ENCODE data around the gene SETBP1. TPM values are rescaled to one million over a fixed set of nuclear protein-coding genes. Genes with fewer than 3 reads are reported as not detected.

The SETBP1 gene
- total RNA-seq, 1 experiment from 2014 or later = 0.23 TPM

DNA sequence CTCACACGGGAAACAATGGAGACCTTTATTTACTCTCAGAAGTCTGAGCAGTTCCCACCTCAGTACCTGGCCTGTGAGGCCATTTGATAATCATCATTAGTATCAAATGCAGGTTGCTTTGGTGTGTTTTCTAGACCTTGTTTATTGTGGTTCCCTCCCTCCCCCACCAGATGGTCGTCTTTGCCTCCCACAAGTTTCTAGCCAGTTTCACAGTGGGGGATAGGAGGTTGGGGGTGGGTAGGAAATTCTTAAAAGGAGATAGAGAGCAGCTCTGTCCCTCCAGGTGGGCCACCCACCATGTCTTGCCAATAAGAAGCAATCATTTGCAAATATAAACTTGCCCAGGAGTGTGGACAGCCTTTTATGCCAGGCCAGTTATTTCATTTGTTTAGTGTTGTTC lies 31.3 kb downstream of the SETBP1 start:
- CTCF ChIA-PET = no interaction called here
- in situ Hi-C loops (cut with HindIII; ENCODE audit: low pct_unique_long_range_greater_than_20kb, low sequenced_read_pairs) (no loop called here), intact Hi-C loops (cut with micrococcal nuclease; ENCODE audit: unreplicated experiment) (no loop called here)
- H3K9me3 ChIP-seq (ENCODE audit: control insufficient read depth, insufficient read depth, low read depth, low read length) = no peaks in the 10 kb centered on the region
- no peak overlapping the region for H3K27ac ChIP-seq (ENCODE audit: low read length)
- ATAC-seq (no peak), DNase-seq (ENCODE audit: low read depth, low spot score) (no peak)
- POLR2A ChIA-PET = no interaction called here
- no peaks in the 10 kb centered on the region for H3K4me1 ChIP-seq (ENCODE audit: control insufficient read depth, insufficient read depth, low read length)
- H3K36me3 ChIP-seq (ENCODE audit: control insufficient read depth, insufficient read depth, low read length) = no peaks in the 10 kb centered on the region
- BruUV-seq (replicated peaks) = no TSS peak
- TF ChIP-seq POLR2AphosphoS5 (IDR thresholded peaks at IDR 0.05; ENCODE audit: low read depth, low read length) (no peak), SIN3A (IDR thresholded peaks at IDR 0.05; ENCODE audit: borderline replicate concordance, insufficient read depth, low read depth, low read length) (no peak)
- TF ChIP-seq, protein P1, sequence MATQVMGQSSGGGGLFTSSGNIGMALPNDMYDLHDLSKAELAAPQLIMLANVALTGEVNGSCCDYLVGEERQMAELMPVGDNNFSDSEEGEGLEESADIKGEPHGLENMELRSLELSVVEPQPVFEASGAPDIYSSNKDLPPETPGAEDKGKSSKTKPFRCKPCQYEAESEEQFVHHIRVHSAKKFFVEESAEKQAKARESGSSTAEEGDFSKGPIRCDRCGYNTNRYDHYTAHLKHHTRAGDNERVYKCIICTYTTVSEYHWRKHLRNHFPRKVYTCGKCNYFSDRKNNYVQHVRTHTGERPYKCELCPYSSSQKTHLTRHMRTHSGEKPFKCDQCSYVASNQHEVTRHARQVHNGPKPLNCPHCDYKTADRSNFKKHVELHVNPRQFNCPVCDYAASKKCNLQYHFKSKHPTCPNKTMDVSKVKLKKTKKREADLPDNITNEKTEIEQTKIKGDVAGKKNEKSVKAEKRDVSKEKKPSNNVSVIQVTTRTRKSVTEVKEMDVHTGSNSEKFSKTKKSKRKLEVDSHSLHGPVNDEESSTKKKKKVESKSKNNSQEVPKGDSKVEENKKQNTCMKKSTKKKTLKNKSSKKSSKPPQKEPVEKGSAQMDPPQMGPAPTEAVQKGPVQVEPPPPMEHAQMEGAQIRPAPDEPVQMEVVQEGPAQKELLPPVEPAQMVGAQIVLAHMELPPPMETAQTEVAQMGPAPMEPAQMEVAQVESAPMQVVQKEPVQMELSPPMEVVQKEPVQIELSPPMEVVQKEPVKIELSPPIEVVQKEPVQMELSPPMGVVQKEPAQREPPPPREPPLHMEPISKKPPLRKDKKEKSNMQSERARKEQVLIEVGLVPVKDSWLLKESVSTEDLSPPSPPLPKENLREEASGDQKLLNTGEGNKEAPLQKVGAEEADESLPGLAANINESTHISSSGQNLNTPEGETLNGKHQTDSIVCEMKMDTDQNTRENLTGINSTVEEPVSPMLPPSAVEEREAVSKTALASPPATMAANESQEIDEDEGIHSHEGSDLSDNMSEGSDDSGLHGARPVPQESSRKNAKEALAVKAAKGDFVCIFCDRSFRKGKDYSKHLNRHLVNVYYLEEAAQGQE (IDR thresholded peaks at IDR 0.05; ENCODE audit: insufficient read depth in 1 of 2, low read depth in 2 of 2, low read length in 1 of 2) = no peak
- TF ChIP-seq, protein P2, sequence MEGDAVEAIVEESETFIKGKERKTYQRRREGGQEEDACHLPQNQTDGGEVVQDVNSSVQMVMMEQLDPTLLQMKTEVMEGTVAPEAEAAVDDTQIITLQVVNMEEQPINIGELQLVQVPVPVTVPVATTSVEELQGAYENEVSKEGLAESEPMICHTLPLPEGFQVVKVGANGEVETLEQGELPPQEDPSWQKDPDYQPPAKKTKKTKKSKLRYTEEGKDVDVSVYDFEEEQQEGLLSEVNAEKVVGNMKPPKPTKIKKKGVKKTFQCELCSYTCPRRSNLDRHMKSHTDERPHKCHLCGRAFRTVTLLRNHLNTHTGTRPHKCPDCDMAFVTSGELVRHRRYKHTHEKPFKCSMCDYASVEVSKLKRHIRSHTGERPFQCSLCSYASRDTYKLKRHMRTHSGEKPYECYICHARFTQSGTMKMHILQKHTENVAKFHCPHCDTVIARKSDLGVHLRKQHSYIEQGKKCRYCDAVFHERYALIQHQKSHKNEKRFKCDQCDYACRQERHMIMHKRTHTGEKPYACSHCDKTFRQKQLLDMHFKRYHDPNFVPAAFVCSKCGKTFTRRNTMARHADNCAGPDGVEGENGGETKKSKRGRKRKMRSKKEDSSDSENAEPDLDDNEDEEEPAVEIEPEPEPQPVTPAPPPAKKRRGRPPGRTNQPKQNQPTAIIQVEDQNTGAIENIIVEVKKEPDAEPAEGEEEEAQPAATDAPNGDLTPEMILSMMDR (IDR thresholded peaks at IDR 0.05) = no peak
- H3K27me3 ChIP-seq (ENCODE audit: control insufficient read depth, insufficient read depth, low read length) = no peaks in the 10 kb centered on the region
- H3K4me3 ChIP-seq (ENCODE audit: low read depth in 2 of 2, low read length in 2 of 2) = no peak overlapping the region

DNA sequence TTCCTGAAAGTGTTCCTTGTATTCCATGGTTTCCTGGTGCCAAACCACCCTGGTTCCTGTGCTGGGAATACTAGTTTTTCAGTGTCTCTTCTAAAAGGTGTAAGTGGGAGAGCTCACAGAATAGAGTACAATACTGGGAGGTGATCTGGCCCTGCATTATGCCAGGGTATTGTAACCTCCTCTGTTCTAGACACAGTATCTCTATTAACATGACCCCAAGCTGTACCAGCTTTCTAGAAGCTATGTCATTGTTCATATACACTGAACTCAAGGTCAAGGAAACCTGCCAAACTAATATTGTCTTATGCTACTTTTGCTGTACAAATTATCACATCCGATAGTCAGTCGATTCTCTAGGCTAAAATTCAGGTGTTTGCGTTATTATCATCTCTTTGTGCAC lies 32.7 kb downstream of the SETBP1 start:
- TF ChIP-seq, protein P1 (IDR thresholded peaks at IDR 0.05; ENCODE audit: insufficient read depth in 1 of 2, low read depth in 2 of 2, low read length in 1 of 2) = no peak
- TF ChIP-seq SIN3A (IDR thresholded peaks at IDR 0.05; ENCODE audit: borderline replicate concordance, insufficient read depth, low read depth, low read length) (no peak), TCF7L2 (IDR thresholded peaks at IDR 0.05; ENCODE audit: low read depth, low read length) (no peak), POLR2AphosphoS5 (IDR thresholded peaks at IDR 0.05; ENCODE audit: low read depth, low read length) (no peak)
- TF ChIP-seq, protein P2 (IDR thresholded peaks at IDR 0.05) = no peak
- in situ Hi-C loops (cut with HindIII; ENCODE audit: low pct_unique_long_range_greater_than_20kb, low sequenced_read_pairs) = no loop called here
- no peaks in the 10 kb centered on the region for H3K27me3 ChIP-seq (ENCODE audit: control insufficient read depth, insufficient read depth, low read length)
- H3K27ac ChIP-seq (ENCODE audit: low read length) = no peak overlapping the region
- intact Hi-C loops (cut with micrococcal nuclease; ENCODE audit: unreplicated experiment) = no loop called here
- no TSS peak for BruUV-seq (replicated peaks)
- ChIA-PET CTCF (no interaction called here), POLR2A (no interaction called here)
- no peaks in the 10 kb centered on the region for H3K36me3 ChIP-seq (ENCODE audit: control insufficient read depth, insufficient read depth, low read length)
- H3K9me3 ChIP-seq (ENCODE audit: control insufficient read depth, insufficient read depth, low read depth, low read length) = no peaks in the 10 kb centered on the region
- no peaks in the 10 kb centered on the region for H3K4me1 ChIP-seq (ENCODE audit: control insufficient read depth, insufficient read depth, low read length)
- no peak for ATAC-seq
- no peak overlapping the region for H3K4me3 ChIP-seq (ENCODE audit: low read depth in 2 of 2, low read length in 2 of 2)
- no peak for DNase-seq (ENCODE audit: low read depth, low spot score)
